ENCODE data around the gene RUNX1.

Gene RUNX1

GRCh38 chr21:35041881-35042280, 7.2 kb downstream of the RUNX1 start:
- no peak overlapping the region for H3K4me3 ChIP-seq (ENCODE audit: low read depth, low read length)
- in situ Hi-C loops (cut with HindIII; ENCODE audit: low sequenced_read_pairs), result no loop called here
- DNase-seq (ENCODE audit: low read depth), result no peak
- TF ChIP-seq CTCF (IDR thresholded peaks at IDR 0.05; ENCODE audit: low read depth, low read length, missing control alignments), result no peak

- DNase-seq (ENCODE audit: low read depth), result no peak
- in situ Hi-C loops (cut with HindIII; ENCODE audit: low sequenced_read_pairs), result no loop called here
- TF ChIP-seq CTCF (IDR thresholded peaks at IDR 0.05; ENCODE audit: low read depth, low read length, missing control alignments), result no peak
- no peak overlapping the region for H3K4me3 ChIP-seq (ENCODE audit: low read depth, low read length)
Measured at GRCh38 chr21:35041122-35041521, 8.0 kb downstream of the RUNX1 start.

GRCh38 chr21:35039595-35040289, 9.4 kb downstream of the RUNX1 start:
- in situ Hi-C loops (cut with HindIII; ENCODE audit: low sequenced_read_pairs), result no loop called here
- no peak for DNase-seq (ENCODE audit: low read depth)
- no peak overlapping the region for H3K4me3 ChIP-seq (ENCODE audit: low read depth, low read length)
- no peak for TF ChIP-seq CTCF (IDR thresholded peaks at IDR 0.05; ENCODE audit: low read depth, low read length, missing control alignments)

GRCh38 chr21:35038772-35039319, 10.3 kb downstream of the RUNX1 start:
- H3K4me3 ChIP-seq (ENCODE audit: low read depth, low read length), result no peak overlapping the region
- DNase-seq (ENCODE audit: low read depth), result no peak
- in situ Hi-C loops (cut with HindIII; ENCODE audit: low sequenced_read_pairs), result no loop called here
- no peak for TF ChIP-seq CTCF (IDR thresholded peaks at IDR 0.05; ENCODE audit: low read depth, low read length, missing control alignments)

- no peak for DNase-seq (ENCODE audit: low read depth)
- in situ Hi-C loops (cut with HindIII; ENCODE audit: low sequenced_read_pairs), result no loop called here
- no peak for TF ChIP-seq CTCF (IDR thresholded peaks at IDR 0.05; ENCODE audit: low read depth, low read length, missing control alignments)
- H3K4me3 ChIP-seq (ENCODE audit: low read depth, low read length), result no peak overlapping the region
Measured at GRCh38 chr21:35037384-35037765, 11.7 kb downstream of the RUNX1 start.

- in situ Hi-C loops (cut with HindIII; ENCODE audit: low sequenced_read_pairs), result no loop called here
- H3K4me3 ChIP-seq (ENCODE audit: low read depth, low read length), result no peak overlapping the region
- TF ChIP-seq CTCF (IDR thresholded peaks at IDR 0.05; ENCODE audit: low read depth, low read length, missing control alignments), result no peak
- no peak for DNase-seq (ENCODE audit: low read depth)
Measured at GRCh38 chr21:35036465-35037383, 12.4 kb downstream of the RUNX1 start.
